Gastrocnemius medialis (tissue), 4 donors: Measurements from ENCODE around the gene FAM81A.

ENCODE experiments used
- CTCF ChIP-seq, 5 experiments: fragments of 450-650 bp in 3 of 5; fragments of 200-600 bp in 2 of 5; sonication (generic) in 2 of 5; IDR thresholded peaks in 4 of 5; conservative IDR thresholded peaks in 1 of 5; 1 replicate in 4 of 5; 2 replicates in 1 of 5; pipeline ENCODE4 v1.5.1; 2016 to 2019; ENCODE audit warnings: antibody characterized with exemption in 5 of 5, mild to moderate bottlenecking in 3 of 5, moderate library complexity in 3 of 5
- POLR2A ChIP-seq, 2 donors: fragments of 450-650 bp; IDR thresholded peaks; one replicate each; pipeline ENCODE4 v1.6.1; 2017; ENCODE audit warnings: antibody characterized with exemption in 2 of 2, mild to moderate bottlenecking in 2 of 2, moderate library complexity in 2 of 2

GRCh38 chr15:59398220-59398619 is 39.8 kb upstream of the FAM81A start:
- TF ChIP-seq CTCF (IDR thresholded peaks at IDR 0.05 in 4 of 5, conservative IDR thresholded peaks at IDR 0.05 in 1 of 5) (no peak), POLR2A (IDR thresholded peaks at IDR 0.05) (no peak)
